HG03439 (cell line): ENCODE measurements around the gene DLGAP3.
"Not testable (repeated sequence)": the region's sequence is repeated elsewhere in the genome, so short reads cannot be mapped to it uniquely, and the experiment has no call there.

ENCODE experiments used
- ATAC-seq: cut with Tn5 transposase; IDR thresholded peaks from one replicate; pipeline ENCODE4 v1.9.1; 2021; ENCODE audit warnings: mild to moderate bottlenecking, moderate library complexity; ENCODE audit not compliant: unreplicated experiment

The DLGAP3 gene, protein sequence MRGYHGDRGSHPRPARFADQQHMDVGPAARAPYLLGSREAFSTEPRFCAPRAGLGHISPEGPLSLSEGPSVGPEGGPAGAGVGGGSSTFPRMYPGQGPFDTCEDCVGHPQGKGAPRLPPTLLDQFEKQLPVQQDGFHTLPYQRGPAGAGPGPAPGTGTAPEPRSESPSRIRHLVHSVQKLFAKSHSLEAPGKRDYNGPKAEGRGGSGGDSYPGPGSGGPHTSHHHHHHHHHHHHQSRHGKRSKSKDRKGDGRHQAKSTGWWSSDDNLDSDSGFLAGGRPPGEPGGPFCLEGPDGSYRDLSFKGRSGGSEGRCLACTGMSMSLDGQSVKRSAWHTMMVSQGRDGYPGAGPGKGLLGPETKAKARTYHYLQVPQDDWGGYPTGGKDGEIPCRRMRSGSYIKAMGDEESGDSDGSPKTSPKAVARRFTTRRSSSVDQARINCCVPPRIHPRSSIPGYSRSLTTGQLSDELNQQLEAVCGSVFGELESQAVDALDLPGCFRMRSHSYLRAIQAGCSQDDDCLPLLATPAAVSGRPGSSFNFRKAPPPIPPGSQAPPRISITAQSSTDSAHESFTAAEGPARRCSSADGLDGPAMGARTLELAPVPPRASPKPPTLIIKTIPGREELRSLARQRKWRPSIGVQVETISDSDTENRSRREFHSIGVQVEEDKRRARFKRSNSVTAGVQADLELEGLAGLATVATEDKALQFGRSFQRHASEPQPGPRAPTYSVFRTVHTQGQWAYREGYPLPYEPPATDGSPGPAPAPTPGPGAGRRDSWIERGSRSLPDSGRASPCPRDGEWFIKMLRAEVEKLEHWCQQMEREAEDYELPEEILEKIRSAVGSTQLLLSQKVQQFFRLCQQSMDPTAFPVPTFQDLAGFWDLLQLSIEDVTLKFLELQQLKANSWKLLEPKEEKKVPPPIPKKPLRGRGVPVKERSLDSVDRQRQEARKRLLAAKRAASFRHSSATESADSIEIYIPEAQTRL

DNA sequence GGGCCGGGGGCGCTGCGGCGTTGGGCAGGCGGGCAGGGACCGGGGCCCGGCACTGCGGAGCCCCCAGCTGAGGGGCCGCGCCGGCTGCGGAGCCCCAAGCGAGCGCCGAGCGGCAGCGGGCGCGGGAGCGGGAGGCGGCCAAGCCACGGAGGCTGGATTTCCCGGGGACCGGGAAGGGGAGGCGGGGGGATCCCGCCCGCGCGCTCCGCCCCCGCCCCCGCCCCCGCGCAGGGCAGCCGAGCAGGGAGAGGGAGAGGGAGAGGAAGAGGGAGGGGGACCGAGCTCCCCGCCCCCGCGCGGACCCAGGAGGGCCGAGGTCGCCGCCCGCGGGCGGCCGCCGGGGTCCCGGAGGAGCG is at the start of gene DLGAP3:
Gene DLGAP3 (minus strand): TSS at position 154 of the 356 bp plus-strand sequence. CDS start 24,267 bp downstream, outside the sequence.
- ATAC-seq = no peak

DNA sequence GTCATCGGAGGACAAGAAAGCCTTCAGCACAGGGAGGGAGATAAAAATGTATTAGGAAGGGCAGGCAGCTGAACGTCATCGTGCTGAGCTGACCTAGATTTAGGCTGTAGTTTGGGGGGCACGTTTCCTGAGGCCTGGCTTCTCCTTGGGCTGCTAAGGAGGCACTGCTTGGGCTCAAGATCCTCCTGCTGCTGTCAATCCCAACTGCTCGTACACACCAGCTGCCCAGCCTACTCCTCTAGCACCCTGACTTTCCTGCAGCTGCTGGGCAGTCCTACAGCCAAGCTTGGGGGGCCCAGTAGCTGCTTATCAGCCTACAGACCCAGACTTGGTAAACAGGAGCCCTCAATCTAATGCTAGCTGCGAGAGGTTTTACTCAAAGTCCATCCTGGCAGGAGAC is 49.5 kb upstream of the DLGAP3 start:
- no peak for ATAC-seq

- ATAC-seq = no peak
Measured at GRCh38 chr1:34977858-34978257, 48.4 kb upstream of the DLGAP3 start.

DNA sequence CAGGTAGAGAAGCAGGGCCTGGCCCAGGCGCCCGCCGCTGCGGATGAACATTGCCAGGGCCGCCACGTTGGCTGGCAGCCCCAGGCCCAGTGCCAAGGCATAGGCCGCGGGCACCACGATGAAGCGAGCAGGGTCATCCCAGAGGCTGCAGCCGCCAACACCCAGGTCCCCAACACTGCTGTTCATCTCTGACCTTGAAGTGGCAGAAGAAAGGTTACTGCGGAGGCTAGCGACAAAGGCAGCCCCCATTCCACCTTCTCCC is 47.7 kb upstream of the DLGAP3 start:
- ATAC-seq = no peak

GRCh38 chr1:34976384-34977209 is 47.1 kb upstream of the DLGAP3 start:
- no peak for ATAC-seq

GRCh38 chr1:34975771-34976170 is 46.3 kb upstream of the DLGAP3 start:
- no peak for ATAC-seq

GRCh38 chr1:34975338-34975737 is 45.9 kb upstream of the DLGAP3 start:
- no peak for ATAC-seq

DNA sequence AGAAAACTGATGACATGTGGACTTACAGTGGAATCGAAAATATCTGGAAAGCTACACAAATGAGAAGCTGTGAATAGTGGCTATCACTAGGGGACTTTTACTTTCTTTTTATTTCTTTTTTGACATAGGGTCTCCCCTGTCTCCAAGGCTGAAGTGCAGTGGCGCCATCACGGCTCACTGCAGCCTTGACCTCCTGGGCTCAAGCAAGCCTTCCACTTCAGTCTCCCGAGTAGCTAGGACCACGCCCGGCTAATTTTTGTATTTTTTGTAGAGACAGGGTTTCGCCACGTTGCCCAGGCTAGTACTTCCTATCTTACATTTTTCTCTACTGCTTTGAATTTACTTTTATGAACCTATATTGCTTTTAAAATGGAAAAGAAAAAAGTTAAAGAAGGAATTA is 45.2 kb upstream of the DLGAP3 start:
- ATAC-seq = no peak

DNA sequence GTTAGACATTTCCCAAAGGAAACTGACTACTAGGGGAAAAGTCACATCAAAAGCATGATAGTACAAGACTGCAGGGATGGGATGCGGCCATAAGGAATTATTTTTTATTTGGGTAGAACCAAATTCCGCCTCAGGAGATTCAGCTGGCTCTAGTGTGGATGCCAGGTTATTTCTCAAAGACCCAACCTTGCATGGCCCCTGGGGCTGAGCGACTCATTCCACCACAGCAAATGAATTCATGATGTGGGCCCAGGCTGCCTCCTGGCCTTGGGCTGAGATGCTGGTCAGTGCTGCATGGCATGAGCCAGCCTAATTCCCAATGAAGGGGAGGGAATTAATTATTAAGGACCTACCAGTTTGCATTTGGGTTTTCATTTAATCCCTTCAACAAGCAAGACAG is 43.9 kb upstream of the DLGAP3 start:
- no peak for ATAC-seq

DNA sequence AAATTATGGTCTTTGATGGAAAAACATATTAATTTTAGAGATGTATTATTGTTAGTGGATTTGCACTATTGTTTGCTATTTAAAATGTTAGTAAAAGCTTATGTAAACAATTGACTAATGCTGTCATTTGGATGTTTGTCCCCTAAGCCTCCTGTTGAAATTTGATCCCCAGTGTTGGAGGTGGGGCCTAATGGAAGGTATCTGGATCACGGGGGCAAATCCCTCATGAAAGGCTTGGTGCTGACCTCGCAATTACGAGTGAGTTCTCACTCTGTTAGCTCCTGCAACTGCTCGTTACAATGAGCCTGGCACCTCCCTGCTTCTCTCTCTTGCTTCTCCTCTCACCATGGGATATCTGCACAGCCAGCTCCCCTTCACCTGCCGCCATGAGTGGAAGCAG is 41.4 kb upstream of the DLGAP3 start:
- no peak for ATAC-seq

DNA sequence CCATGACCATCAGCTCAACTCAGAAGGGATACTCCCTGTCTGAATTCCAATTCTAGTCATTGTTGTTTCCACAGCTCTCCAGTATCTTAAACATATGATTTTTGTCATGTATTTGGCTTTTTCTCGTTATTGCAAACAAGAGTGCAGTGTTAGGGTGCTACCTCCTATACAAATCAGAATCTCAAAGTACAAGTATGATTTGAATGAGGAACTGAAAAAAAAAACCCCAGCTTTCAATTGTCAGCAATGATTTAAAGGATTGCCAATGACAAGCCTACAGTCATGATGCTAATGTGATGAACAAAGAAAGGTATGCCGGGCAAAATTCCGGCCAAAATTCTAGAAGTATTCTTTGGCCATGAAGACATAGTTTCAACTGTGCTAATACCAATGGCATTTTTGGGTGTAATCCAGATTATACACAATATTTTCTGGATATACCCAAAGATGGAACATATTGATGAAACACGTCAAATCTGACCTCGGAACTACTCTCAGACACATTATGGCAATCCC is 40.8 kb upstream of the DLGAP3 start:
- no peak for ATAC-seq

- ATAC-seq = not testable (repeated sequence)
Measured at GRCh38 chr1:34968297-34968696, 38.8 kb upstream of the DLGAP3 start.

GRCh38 chr1:34967672-34968071 is 38.2 kb upstream of the DLGAP3 start:
- ATAC-seq = not testable (repeated sequence)

DNA sequence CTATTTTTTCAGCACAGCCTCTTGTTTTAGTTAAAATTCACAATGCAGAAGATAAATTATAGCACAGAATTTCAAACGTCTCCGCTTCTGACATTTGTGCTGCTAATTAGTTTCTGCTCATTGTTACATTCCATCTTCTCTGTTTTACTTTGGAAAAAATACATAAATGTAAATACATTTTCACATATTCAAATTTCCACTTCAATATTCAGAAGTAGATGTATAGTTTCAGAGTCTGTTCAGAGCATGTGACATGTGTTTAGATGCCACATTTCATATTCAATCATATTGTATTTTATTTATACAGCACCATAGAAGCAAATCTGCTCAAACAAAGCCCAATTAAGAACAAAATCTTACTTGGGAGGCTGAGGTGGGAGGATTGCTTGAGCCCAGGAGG is 36.1 kb upstream of the DLGAP3 start:
- ATAC-seq = no peak

DNA sequence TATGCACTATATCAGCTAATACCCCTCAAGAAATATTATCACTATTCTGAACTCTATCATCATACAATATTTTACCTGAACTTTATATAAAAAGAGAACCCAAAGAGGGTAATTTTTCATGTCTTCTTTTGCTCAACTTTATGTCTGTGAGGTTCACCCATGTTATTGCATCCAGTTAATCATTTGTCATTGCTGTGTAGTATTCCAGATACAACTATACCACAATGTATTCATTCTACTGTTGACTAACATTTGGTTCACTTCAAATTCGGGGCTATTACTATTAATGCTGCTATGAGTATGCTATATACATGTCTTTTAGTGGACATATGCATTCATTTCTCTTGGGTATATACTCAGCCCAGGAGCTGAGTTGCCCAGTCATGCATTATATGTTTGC is 21.0 kb upstream of the DLGAP3 start:
- ATAC-seq = no peak

- ATAC-seq = not testable (repeated sequence)
Measured at GRCh38 chr1:34948739-34949138, 19.3 kb upstream of the DLGAP3 start.

GRCh38 chr1:34947641-34948314 is 18.3 kb upstream of the DLGAP3 start:
- not testable (repeated sequence) for ATAC-seq

GRCh38 chr1:34946211-34946610 is 16.8 kb upstream of the DLGAP3 start:
- ATAC-seq = no peak

- not testable (repeated sequence) for ATAC-seq
Measured at GRCh38 chr1:34941798-34942197, 12.3 kb upstream of the DLGAP3 start.

DNA sequence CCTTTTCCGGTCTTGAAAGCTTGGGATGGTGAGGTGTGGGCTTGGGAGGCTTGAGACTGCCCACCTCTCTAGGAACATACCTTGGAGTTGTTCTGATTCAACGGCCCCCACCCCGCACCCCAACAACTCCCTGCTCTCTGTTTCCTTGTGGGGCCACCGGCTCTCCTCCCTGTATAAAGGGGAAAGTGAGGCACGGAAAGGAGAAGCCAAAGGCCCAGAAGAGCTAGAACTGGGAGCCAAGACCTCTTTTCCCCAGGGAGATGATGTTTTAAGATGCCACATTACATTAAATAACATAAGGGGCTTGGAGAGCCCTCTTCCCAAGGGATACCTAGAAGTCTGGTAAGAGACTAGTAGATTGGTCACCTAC is 1.2 kb upstream of the DLGAP3 start:
- no peak for ATAC-seq
